Lower leg skin (tissue), 3 donors: ENCODE measurements around the gene UGT1A9.

ENCODE experiments used
- POLR2A ChIP-seq, 2 donors: fragments of 450-650 bp; IDR thresholded peaks; one replicate each; pipeline ENCODE4 v1.6.1; 2016 to 2017; ENCODE audit warnings: antibody characterized with exemption in 2 of 2, mild to moderate bottlenecking in 1 of 2, moderate library complexity in 1 of 2
- TF ChIP-seq, protein P1 (sequence below), 3 donors: fragments of 450-650 bp; IDR thresholded peaks; one replicate each; pipeline ENCODE4 v1.5.1; 2016; ENCODE audit warnings: antibody characterized with exemption in 3 of 3, mild to moderate bottlenecking in 3 of 3, moderate library complexity in 2 of 3

DNA sequence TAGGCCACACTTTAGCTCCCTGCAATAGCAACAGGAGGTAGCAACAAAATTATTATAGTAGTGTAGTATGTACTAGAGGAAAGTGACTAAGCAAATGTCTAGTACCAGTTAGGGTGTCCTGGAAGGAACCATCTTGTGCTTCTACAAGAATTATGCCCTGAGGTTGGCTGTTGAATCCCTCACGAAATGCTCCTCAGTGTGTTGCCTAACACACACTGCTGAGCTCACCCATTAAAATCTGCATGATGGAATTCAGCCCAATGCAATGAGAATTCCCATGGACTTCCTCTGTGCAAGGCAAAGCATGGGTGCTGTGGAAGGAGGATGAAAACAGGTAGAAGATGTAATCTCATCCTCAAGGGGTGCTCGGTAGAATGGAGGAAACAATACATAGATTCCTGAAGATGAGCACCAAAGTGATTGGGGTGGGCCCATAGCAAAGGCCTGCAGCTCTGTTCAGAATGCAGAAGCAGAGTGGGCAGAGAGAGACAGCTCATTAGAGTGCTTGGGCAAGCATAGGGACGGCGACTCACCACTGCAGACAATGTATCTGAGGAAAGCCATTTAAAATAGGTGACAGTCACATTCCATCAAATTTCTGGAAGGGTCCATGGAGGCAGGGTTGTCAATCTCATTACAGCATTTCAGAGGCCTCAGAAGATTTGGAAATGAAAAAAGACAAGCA is 8.8 kb downstream of the UGT1A9 start:
- TF ChIP-seq, protein P1, sequence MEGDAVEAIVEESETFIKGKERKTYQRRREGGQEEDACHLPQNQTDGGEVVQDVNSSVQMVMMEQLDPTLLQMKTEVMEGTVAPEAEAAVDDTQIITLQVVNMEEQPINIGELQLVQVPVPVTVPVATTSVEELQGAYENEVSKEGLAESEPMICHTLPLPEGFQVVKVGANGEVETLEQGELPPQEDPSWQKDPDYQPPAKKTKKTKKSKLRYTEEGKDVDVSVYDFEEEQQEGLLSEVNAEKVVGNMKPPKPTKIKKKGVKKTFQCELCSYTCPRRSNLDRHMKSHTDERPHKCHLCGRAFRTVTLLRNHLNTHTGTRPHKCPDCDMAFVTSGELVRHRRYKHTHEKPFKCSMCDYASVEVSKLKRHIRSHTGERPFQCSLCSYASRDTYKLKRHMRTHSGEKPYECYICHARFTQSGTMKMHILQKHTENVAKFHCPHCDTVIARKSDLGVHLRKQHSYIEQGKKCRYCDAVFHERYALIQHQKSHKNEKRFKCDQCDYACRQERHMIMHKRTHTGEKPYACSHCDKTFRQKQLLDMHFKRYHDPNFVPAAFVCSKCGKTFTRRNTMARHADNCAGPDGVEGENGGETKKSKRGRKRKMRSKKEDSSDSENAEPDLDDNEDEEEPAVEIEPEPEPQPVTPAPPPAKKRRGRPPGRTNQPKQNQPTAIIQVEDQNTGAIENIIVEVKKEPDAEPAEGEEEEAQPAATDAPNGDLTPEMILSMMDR (IDR thresholded peaks at IDR 0.05): no peak
- no peak for TF ChIP-seq POLR2A (IDR thresholded peaks at IDR 0.05)
